Right forelimb (tissue), 1 donor: ENCODE data around the gene TMEM106C.
A peak's percentile ranks its signal among the peaks of the same experiment; 100 is the strongest.

Experiments used
- DNase-seq: peaks from one replicate; pipeline ENCODE4 v3.0.0-alpha.2; 2018

The TMEM106C gene

DNA sequence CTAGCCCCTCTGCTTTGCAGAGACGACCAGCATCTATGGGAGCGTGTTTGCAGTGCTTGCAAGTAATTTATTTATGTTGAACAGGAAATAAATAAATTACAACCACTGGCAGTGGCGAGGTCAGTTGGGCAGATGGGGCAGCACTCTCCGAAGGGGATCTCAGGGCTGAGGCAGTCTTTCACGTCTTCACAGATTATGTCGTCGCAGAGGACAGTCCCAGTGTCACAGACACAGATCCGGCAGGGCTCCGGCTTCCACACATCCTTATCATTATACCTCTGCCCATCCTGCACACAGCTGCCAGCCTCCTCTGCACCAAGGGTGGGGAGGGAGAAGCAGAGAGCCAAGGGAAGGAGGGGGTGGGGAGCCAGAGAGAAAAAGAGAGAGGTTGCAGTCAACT lies 36.4 kb downstream of the TMEM106C start:
- no peak for DNase-seq

DNA sequence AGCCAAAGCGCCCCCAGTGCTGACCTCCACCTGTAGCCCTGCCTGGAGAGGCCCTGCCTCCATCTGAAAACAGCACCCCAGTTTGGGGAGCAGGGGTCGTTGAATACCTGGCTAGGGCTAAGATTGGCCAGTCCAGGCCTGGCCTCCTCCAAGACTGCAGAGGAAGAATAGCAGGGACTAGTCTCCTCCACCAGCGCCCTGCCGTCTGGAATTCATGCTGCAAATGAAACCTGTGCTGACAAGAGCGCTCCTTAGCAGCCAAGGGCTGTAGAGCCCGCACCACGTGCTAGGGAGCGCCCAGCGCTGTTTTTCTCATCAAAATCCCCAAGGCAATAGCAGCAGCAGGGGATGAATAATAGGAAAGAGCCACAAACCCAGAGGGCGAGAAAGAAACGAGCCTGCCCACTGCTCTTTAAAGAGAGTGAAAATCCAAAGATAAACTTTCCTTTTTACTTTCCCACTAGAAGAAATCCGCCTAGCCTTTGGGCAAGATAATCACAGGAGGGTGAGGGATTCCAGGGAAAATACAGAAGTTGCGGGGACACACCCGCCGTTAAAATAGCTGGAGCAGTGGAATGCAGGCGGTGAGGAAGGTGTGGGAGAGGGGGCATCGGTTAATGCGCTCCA lies 37.6 kb downstream of the TMEM106C start:
- no peak for DNase-seq

DNA sequence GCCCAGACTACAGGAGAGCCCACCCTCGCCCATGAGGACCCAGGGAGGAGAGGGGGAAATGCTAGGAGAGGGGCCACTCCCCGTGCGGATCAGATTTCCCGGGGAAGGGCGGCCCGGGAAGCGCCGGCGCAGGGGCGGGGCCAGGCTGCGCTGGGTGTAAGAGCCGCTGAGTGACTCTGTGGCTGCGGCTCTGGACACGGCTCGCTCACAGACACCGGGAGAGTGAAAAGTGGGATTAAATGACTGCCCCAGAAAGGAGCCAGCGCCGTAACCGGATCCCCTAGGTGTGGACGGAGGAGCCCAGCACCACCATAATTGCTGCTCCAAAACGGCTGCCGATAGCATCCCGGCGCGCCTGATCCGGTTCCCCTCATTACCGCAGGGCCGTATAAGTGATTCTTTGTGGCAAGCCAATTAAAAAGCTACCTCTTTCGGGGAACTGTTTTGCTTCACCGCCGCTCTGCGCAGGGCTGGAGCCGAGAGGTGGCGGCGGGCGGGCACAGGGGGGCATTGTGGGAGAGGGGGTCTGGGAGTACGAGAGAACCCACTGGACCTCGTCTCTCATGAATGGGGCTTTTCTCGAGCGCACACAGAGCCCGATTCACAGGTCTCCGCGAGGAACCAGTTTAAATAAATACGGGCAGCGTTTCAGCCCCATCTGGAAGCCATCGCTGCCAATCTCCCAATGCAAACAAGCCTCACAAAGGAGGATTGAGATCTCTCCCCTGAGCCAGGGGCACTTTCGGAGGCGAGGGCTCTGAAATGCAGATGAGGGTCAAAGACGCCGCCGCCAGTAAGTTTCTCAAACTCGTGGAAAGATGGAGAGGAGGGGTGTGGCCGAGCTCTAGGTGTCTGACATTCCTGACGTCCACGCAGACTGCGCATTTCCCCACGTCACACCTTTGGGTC lies 38.4 kb downstream of the TMEM106C start:
- peak; percentile 82 for DNase-seq

DNA sequence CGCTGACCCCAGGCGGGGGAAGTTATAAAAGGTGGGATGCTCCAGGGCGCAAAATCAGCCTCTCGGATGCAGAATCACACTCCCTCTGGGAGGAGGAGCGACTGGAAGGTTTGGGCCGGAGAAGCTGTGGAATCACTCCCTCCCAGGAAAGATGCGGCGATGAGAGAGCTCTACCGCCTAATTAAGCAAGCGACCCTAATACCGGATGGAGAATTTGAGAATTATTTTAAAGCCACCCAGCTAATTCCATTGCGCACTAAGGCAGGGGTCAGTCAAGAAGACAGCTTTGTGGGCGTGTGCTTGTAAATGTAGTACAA lies 39.0 kb downstream of the TMEM106C start:
- no peak for DNase-seq

DNA sequence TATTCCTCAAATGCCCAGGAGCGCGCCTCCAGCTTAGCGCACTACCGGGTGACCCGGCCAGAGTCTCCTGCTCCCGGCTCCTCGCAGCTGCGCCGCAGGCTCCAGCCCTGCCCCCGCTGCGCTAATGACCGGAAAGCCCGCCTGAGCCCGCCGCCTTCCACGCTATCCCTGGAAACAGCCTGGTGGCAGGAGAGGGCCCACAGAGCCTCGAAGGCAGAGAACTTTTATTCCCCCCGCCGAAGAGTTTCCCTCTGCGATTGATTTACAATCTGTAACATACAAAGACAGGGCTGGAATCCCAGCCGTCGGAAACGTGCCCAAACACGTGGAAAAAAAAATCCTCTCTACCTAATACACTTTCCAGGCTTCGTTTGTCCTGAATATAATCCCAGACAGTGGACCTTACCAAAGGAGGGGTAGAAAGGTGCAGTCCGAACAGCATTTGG lies 39.4 kb downstream of the TMEM106C start:
- DNase-seq: peak; percentile 83

DNA sequence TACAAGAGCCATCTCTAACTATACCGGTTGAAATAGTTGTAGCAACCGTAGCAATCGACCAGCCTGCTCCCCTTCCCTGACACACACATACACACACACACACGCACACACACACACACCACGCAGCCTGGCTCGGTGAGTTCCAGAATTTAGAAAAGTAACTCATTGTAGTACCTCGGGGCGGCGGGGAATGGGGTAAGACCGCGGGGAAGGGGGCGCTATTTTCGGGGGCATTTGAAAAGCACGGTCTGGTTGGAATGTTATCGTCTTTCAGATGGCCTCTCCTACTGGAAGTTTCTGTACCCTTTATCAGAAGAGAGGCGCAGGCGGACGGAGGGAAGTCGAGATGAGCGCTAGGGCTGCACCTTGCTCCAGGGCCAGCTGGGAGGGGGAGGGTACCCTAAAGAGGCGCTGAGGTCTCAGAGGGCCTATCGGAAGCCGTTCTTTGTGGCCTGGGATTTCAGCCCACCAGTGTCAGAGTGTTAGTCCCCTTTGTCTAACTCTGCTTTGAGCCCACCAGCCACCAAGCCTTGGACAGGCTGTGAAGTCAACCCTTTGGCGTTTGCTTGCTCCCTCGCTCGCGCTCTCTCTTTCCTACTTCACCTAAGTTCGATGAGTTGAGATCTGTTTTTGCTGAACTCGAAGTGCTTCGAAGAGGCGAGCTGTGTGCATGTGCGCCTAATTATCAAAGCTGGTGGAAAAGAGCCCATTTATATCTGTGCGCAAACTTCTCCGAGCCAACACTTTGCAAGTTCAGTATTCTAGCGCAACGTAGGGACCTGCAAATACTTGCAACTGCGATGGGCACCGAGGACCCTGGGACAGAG lies 40.0 kb downstream of the TMEM106C start:
- DNase-seq: no peak

DNA sequence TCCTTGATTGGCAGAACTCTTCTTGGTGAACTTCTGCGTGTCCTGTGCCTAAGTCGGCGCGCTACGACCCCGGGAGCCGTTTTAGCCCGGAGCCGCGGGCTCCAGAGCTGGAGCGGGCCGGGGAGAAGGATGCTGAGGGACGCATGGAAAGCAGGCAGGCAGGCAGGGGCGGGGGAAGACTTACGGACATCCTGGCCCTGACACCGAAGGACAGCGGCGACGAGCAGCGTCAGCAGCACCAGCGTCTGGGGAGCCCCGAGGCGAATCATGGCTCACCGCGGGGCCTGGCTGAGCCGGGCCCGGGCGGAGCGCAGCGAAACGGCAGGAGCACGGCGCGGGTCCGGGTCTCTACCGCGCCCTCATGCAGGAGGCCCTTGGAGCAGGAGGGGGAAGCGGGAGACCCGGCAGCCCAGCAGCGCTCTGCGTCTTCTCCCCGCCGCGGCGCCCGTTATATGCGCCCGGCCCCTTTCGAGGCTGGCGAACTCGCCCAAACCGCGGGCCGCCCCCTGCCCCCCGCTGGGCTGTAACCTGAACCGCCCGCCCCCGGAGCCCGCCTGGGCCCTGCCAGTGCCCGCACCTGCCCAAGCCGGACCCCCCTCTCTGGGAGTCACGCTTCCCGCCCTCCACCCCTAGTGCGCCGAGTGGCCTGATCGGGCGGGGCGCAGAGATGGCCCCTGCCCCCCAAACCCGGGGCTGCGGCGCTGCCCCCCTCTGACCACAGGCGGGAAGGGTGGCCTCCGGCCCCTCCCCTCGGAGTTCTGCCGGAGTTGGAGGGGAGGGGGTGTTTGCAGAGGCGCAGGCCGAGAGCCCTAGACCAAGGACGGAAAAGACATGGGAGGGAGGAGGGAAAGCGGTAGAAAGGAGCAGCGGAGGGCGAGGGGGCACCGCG lies 40.9 kb downstream of the TMEM106C start, which contains the start of gene COL2A1:
Gene COL2A1, minus strand, starts transcription at position 424 of the 889 bp plus-strand sequence. Its CDS starts 155 bp downstream, at position 269.
- DNase-seq: peak; percentile 82

DNA sequence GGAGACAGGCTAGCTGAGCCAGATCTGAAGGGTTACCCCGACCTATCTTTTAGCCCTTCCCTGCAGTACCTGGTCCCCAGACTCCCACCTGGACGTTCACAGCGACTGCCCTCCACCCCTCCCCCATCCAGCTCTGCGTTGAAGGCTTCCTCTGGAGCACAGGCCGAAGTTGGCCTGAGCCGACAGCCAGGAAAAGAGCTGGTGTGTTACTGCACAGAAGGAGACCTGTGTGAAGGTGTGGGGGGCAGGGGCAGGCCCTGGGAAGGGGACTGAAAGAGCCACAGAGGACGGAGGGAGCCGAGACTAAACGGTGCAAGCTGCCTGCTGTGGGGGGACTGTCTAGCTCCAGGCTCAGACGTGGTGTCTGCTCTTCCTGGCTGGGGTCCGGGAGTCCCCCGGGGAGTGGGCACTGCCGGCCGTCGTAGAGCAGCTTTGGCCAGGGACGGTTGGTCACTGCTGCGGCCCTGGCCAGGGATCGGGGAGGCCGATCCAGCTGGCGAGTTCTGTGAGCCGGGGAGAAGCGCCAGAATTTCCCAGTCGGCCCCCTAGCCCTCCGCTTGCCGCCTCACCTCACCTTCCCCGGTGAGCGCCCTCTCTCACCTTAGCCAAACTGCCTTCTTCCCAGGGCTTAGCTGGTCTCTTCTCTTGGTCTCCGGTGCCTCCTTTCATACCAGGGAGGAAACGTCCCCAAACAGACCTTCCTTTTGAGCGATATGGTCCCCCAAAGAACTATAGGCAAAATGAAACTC lies 41.8 kb downstream of the TMEM106C start:
- no peak for DNase-seq

DNA sequence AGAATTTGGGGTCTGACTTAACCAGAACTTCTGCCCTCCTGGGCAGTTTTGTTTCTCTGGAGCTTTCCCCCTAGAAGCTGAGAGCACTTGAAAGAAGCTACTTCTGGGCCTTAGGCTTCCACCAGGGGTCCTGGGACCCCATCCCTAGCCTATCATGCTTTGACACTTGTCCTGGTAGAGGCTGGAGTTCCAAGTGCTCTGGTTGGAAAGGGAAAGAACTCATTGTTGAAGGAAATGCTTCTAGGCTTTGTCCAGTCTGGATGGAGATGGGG lies 42.3 kb downstream of the TMEM106C start:
- no peak for DNase-seq

DNA sequence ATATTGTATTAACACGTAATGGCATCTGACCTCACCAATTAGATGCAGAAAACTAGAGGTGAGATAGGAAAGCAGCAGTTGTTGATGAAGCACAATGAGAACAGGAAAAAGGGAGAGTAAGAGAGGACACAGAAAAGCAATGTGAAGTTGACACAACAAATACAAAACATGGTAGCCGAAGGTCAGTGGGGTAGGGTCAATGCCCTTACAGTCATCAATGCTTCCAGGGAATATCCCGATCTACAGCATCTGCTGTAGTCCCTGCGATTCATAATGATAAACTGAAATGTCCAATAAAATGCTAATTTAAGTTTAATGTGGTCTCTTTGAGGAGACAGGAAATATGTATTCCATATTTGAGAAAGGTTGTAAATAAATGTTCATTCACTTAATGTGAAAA lies 43.8 kb downstream of the TMEM106C start:
- DNase-seq: no peak

DNA sequence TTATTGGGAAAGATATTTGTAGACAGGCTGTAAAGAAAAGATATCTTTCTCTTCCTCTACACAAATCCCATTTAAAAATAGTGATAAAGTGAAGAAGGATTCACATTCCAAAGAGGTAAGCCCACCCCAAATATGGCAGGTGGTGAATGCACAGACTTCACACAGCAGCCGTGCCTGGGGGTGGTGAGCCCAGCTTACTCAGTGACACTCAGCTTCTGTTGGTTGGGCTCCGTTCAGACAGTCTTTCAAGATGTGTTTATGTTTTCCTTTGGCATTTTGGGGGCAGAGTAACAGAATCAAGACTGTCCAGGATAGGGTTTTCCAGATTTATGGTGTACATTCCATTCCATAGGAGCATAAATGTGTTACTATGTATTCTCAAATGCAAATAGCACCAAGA lies 45.0 kb downstream of the TMEM106C start:
- no peak for DNase-seq

DNA sequence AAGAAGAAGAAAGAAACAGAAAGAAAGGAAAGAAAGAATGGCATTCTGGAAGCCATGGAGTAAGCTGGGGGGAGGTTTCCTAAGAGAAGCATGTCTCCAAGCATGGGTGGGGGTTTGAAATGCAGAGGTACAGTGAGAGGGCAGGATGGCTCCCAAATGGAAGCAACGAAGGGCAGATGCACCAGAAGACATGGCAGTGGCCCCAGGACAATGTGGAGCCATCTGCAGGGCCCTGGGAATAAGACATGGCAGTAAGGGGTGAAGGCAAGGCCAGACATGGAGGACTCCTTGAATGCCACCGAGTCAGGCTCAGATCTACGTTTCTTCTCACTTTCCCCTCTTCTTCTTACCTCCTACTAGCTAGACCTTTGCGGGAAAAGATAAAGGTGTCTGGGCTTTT lies 45.6 kb downstream of the TMEM106C start:
- DNase-seq: no peak

DNA sequence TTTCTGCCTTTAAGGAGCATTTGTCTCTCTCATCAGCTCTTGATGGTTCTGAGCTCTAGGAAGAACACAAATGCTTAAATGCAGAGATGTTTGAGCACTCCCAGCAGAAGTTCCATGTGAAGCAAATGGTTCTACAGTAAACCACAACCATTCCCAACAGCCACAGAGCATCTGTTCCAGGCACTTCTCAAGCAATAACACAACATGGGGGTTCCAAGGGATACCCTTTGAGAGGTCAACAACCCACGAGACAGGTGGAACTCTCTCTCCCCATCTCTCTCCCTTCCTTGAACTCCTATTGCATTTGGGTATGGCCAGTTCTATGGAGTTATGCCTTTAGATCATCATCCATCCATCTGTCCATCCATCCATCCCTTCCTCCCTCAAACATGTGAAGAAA lies 46.1 kb downstream of the TMEM106C start:
- peak; percentile 13 for DNase-seq

DNA sequence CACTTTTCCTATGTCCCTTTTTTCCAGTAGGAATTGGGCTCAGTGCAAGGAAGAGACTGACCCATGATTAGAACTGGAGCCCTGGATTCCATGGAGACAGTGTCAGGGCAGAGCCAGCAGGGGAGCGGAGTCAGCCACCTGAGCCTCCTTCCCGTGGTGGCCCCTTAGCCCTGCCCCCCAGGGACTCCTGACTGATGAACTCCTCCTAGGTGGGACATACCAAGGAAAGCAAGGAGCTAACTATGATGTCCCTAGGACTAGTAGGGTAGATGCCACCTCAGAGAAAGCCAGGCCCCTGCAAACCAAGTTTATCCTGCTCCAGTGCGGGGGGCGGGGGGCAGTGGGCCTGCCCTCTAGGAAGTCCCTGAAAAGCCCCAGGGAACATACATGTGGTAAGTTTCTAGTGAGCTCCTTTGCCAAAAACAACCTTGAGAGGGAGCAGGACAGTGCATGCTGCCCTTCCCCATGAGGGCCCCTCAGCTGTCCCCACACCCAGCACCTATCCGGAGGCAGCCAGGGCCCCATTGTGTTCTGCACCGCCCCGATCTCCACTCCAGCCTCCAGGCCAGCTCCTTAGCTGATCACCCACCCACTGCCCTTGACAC lies 47.1 kb downstream of the TMEM106C start:
- DNase-seq: peak; percentile 36

DNA sequence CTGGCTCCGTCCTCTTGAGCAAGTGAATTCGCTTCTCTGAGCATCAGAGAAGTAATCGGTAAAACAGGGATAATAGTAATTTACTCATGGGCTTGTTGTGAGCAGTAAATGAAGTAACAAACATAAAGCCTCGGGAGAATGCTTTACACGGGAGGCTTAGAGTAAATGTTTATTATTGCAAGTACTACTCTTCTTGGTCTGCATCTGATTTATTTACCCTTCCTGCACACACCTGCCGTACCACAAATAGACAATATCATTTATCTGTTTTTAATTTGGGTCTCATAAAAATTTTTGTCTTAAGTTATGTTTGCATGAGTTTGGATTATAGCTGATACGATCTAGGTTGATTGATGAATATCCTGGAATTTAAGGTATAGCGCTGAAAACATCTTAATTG lies 48.7 kb downstream of the TMEM106C start:
- DNase-seq: no peak

DNA sequence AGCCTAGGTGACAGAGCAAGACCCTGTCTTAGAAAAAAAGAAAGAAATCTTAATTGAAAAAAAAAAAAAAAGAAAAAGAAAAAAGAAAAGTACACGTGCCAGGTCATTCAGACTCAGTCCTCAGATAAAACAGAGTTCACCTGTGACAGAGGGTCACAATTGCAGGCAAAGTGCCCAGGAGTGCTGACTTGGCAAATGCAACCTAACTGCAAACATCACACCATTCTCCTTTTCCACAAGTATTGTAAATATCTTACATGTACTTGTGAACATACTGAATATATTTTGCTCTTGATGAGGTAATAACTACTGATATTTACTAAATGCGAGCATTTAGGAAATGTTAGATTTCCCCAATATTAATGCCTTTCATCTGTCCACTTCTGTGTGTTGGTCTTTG lies 49.9 kb downstream of the TMEM106C start:
- DNase-seq: no peak

DNA sequence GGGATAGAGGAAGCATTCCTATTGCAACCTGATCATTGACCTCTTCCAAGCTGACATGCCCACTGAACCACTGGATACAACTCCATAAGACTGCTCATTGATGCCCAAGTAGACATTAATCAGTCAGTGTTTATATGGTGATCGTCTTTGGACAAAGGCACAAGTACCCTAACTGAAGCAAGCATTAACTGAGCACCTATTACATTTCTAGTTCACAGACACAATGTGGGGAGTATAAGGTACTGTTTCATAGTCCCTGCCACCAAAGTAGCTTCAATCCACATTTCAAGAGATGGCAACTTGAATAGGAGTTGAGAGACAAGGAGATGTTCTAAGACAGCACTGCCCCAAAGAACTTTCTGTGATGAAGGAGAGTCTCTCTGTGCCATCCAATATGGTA lies 51.7 kb downstream of the TMEM106C start:
- no peak for DNase-seq

DNA sequence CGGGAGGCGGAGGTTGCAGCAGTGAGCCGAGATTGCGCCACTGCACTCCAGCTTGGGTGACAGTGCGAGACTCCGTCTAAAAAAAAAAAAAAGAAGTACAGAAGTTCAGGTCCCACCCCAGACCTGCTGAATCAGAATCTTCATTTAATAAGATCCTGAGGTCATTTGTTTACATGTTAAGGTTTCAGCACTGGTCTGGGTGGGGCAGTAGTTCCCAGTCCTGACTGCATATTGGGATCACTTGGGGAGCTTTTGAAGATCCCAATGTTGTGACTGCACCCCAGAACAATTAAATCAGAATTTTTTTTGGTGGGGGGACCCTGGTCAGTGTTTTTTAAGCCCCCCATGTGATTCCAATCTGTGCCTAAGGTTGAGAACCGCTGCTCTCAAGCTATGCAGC lies 52.6 kb downstream of the TMEM106C start:
- no peak for DNase-seq

DNA sequence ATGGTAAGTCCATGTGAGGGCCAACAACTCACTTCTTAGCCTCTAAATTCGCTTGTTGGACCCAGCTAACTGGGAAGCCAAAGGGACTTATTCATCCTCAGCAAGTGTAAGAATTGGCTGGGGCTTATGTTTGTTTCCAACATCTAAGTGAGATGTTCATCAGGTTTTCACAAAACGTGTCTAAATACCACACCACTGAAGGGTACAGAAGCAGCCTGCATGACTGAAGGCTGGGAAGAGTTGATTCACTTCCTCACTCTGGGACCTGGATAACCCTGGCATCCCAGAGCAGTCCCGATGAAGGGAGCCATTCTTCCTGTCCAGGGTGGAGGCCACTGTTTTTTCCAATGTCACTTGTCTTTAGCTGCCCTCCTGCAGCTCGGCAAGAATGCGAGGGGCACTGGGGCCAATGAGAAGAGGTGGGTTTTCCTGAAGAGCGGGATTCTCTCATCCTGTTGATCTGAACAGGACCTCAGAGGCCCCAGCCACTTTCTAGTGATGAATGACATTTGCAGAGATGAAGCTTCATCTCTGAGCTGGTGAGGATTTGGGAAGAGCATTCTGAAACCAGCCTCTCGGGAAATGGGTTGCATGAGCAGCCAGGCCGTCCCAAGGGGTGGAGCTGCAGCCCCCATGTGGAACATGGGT lies 53.1 kb downstream of the TMEM106C start:
- no peak for DNase-seq

DNA sequence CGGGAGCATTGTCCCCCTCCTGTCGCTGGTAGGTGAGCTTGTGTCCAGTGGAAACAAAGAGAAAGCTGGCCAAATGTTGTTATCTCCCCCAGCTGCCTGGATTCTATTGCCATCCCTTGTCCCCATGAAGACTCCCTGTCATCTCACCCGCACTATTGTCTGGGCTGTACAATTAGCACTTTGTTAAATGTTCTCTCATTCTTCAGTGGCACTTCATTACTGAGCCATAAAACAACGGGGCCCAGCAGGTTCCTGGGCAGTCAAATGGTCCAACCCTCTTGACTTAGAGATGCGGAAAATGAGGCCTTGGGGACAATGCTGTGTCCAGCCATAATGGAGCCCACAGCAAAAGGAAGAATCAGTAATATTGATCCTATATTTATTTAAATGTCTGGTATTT lies 54.1 kb downstream of the TMEM106C start:
- no peak for DNase-seq
